Fibroblast of lung (primary cell): ENCODE results near the gene RBCK1. TPM values are rescaled to one million over a fixed set of nuclear protein-coding genes. Genes with fewer than 3 reads are reported as not detected.
A peak's percentile ranks its signal among the peaks of the same experiment; 100 is the strongest.

Source experiments
- DNase-seq, 2 donors: peaks; one replicate each; pipeline versions ENCODE4 v3.0.0 to v3.0.0-alpha.2; 2010; ENCODE audit warnings: low read depth in 2 of 2
- H2AFZ ChIP-seq: 2 replicates; pipeline ENCODE4 v1.5.1; 2012; ENCODE audit warnings: low read length, control low read depth, inconsistent platforms
- H3K27ac ChIP-seq: 2 replicates; pipeline ENCODE4 v1.5.1; 2011; ENCODE audit warnings: low read length, control low read depth; ENCODE audit not compliant: insufficient read depth
- H3K27me3 ChIP-seq: 2 replicates; pipeline ENCODE4 v1.5.1; 2011; ENCODE audit warnings: mild to moderate bottlenecking, low read length; ENCODE audit not compliant: control insufficient read depth, insufficient read depth
- H3K36me3 ChIP-seq: 2 replicates; pipeline ENCODE4 v1.5.1; 2011; ENCODE audit warnings: low read length; ENCODE audit not compliant: control insufficient read depth, insufficient read depth
- H3K4me1 ChIP-seq: 2 replicates; pipeline ENCODE4 v1.5.1; 2011; ENCODE audit warnings: low read length; ENCODE audit not compliant: control insufficient read depth, insufficient read depth; ENCODE audit errors: extremely low read depth
- H3K4me2 ChIP-seq: 2 replicates; pipeline ENCODE4 v1.5.1; 2011; ENCODE audit warnings: low read length, control low read depth; ENCODE audit not compliant: insufficient read depth; ENCODE audit errors: extremely low read depth
- H3K4me3 ChIP-seq, 4 experiments: fragments of 200-600 bp in 1 of 4; sonication (generic) in 1 of 4; replicated peaks in 1 of 4; 2 replicates each; pipeline ENCODE4 v1.5.1; 2011 to 2016; ENCODE audit warnings: low read length in 4 of 4, low read depth in 3 of 4, mild to moderate bottlenecking in 3 of 4, control low read depth in 2 of 4, inconsistent platforms in 1 of 4, mixed read lengths in 1 of 4; ENCODE audit not compliant: insufficient read depth in 1 of 4; ENCODE audit errors: control extremely low read depth in 1 of 4
- H3K79me2 ChIP-seq: 2 replicates; pipeline ENCODE4 v1.5.1; 2012; ENCODE audit warnings: mild to moderate bottlenecking, low read length, inconsistent platforms; ENCODE audit not compliant: control insufficient read depth, insufficient read depth
- H3K9ac ChIP-seq: 2 replicates; pipeline ENCODE4 v1.5.1; 2011; ENCODE audit warnings: mild to moderate bottlenecking, low read length, control low read depth; ENCODE audit not compliant: insufficient read depth
- H3K9me3 ChIP-seq: 2 replicates; pipeline ENCODE4 v1.5.1; 2012; ENCODE audit warnings: low read depth, low read length; ENCODE audit not compliant: control insufficient read depth, insufficient read depth
- H4K20me1 ChIP-seq: 2 replicates; pipeline ENCODE4 v1.5.1; 2011; ENCODE audit warnings: low read length; ENCODE audit not compliant: control insufficient read depth, insufficient read depth; ENCODE audit errors: extremely low read depth
- EZH2 ChIP-seq: IDR thresholded peaks from 2 replicates; pipeline ENCODE4 v1.5.1; 2012; ENCODE audit warnings: low read length, control low read depth, mild to moderate bottlenecking; ENCODE audit errors: missing control alignments
- polyA plus RNA-seq, 2 donors: library from polyadenylated mRNA; depleted of rRNA in 1 of 2; stranded (reverse) in 1 of 2; unstranded in 1 of 2; fragments of >200 nt; gene quantifications; 2 replicates each; pipeline ENCODE4 v1.2.1, GENCODE V29; 2011 to 2012; ENCODE audit warnings: missing spikeins in 1 of 2
- total RNA-seq: library from RNA; depleted of rRNA; stranded (reverse); fragments of >200 nt; gene quantifications from 2 replicates; pipeline ENCODE4 v1.2.1, GENCODE V29; 2014
- TF ChIP-seq, protein P1 (sequence below), 2 donors: IDR thresholded peaks in 1 of 2; conservative IDR thresholded peaks in 1 of 2; 1 replicate in 1 of 2; 2 replicates in 1 of 2; pipeline ENCODE4 v1.5.1; 2011 to 2012; ENCODE audit warnings: low read length in 2 of 2, control low read depth in 1 of 2, inconsistent platforms in 1 of 2, low read depth in 1 of 2, mild to moderate bottlenecking in 1 of 2

Gene RBCK1
- total and polyA plus RNA-seq, 2 donors (not counting 1 experiment from before 2014, with no cell fraction given): 35.2 to 89.0 TPM

DNA sequence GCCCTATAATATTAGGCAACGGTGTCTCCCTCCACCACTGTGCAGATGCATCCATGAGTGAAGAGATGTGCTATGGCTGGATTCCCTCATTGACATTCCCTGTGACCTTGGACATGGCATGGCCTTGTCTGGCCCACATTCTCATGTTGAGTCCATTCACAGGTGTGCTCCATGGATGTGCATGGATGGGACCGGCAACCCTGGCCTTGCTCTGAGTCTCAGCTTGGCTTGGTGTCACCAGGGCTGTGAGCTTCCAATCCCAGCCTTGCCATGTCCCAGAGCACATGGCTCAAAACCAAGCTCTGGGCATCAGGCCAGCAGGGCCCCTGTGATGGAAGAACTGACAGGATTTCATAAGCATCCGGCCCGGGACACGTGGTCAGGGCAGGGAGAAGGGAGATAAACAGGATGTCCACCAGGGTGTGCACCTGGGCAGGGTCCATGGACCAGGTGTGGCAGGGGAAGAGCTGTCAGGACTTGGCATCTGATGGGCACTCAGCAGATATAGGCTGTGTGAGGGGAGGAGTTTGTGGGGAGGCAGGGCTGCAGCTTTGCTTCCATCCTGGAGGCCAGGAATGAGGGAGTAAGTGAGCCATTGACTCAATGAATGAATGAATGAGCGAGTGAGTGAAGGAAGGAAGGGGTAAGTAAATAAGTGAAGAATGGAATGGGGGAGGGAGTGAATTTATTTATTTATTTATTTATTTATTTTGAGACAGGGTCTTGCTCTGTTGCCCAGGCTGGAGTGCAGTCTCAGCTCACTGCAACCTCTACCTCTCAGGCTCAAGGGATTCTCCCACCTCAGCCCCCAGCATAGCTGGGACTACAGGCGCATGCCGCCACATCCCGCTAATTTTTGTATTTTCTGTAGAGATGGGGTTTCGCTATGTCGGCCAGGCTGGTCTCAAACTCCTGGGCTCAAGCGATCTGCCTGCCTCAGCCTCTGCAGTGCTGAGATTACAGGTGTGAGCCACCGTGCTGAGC lies 45.5 kb upstream of the RBCK1 start:
- no peaks in the 10 kb centered on the region for H3K79me2 ChIP-seq
- no peak overlapping the region for H3K27ac ChIP-seq
- no peaks in the 10 kb centered on the region for H3K27me3 ChIP-seq
- H2AFZ ChIP-seq: no peak overlapping the region
- H3K4me2 ChIP-seq: no peak overlapping the region
- no peaks in the 10 kb centered on the region for H4K20me1 ChIP-seq
- H3K9ac ChIP-seq: no peak overlapping the region
- peak; percentile 65 to 94 for DNase-seq
- no peaks in the 10 kb centered on the region for H3K36me3 ChIP-seq
- H3K4me1 ChIP-seq: no peaks in the 10 kb centered on the region
- no peak overlapping the region for H3K4me3 ChIP-seq
- no peak for TF ChIP-seq EZH2
- TF ChIP-seq, protein P1, sequence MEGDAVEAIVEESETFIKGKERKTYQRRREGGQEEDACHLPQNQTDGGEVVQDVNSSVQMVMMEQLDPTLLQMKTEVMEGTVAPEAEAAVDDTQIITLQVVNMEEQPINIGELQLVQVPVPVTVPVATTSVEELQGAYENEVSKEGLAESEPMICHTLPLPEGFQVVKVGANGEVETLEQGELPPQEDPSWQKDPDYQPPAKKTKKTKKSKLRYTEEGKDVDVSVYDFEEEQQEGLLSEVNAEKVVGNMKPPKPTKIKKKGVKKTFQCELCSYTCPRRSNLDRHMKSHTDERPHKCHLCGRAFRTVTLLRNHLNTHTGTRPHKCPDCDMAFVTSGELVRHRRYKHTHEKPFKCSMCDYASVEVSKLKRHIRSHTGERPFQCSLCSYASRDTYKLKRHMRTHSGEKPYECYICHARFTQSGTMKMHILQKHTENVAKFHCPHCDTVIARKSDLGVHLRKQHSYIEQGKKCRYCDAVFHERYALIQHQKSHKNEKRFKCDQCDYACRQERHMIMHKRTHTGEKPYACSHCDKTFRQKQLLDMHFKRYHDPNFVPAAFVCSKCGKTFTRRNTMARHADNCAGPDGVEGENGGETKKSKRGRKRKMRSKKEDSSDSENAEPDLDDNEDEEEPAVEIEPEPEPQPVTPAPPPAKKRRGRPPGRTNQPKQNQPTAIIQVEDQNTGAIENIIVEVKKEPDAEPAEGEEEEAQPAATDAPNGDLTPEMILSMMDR (conservative IDR thresholded peaks at IDR 0.05 in 1 of 2, IDR thresholded peaks at IDR 0.05 in 1 of 2; ENCODE audit: low read depth in 1 of 2, low read length in 2 of 2): peak; percentile 40 to 55
- H3K9me3 ChIP-seq: no peaks in the 10 kb centered on the region

DNA sequence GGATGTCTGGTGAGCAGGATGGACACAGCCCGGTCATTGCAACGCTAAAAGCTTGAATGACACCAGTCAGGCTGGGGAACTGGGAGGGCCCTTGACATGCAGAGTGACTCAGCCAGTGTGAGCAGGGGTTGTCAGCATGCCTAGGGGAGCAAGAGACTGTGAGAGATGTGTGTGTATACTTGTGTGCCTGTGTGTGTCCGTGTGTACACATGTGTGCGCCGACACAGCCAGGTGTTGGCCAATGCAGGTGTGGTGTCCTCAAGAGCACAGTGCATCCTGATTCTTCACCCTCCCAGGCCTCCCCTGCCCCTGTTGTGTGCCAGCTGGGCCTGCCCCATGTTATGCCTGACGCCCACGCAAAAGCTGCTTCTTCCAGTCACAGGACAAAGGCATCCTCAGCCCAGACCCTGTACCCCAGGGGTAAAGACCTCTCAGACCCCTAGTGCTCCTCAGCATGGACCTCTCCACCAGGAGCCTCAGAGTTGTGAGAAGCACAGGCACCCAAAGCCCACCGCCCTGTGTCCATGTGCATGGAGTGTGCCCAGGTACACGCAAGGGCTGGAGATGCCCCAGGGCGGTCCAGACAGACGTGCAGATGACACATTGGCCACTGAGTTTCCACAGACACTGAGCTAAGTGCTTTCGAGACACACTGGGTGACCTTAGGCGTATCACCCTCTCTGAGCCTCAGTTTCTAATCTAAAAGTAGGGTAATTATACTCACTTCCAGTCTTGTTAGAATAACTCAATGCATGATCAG lies 44.6 kb upstream of the RBCK1 start:
- H3K4me1 ChIP-seq: no peaks in the 10 kb centered on the region
- H3K27me3 ChIP-seq: no peaks in the 10 kb centered on the region
- no peak overlapping the region for H3K9ac ChIP-seq
- no peak overlapping the region for H2AFZ ChIP-seq
- H3K79me2 ChIP-seq: no peaks in the 10 kb centered on the region
- no peaks in the 10 kb centered on the region for H4K20me1 ChIP-seq
- no peak for TF ChIP-seq EZH2
- TF ChIP-seq, protein P1 (conservative IDR thresholded peaks at IDR 0.05 in 1 of 2, IDR thresholded peaks at IDR 0.05 in 1 of 2; ENCODE audit: low read depth in 1 of 2, low read length in 2 of 2): no peak
- no peak overlapping the region for H3K4me3 ChIP-seq
- no peak overlapping the region for H3K4me2 ChIP-seq
- no peak for DNase-seq
- no peak overlapping the region for H3K27ac ChIP-seq
- no peaks in the 10 kb centered on the region for H3K36me3 ChIP-seq
- no peaks in the 10 kb centered on the region for H3K9me3 ChIP-seq
